HepG2 (cell line): Measurements from ENCODE around the gene GDI1. TPM values are rescaled to one million over a fixed set of nuclear protein-coding genes. Genes with fewer than 3 reads are reported as not detected.

ENCODE experiments used
- ATAC-seq: fragments of 200-7000 bp; cut with Tn5 transposase; 3 replicates; pipeline ENCODE4 v1.9.1; 2020; ENCODE audit warnings: mild to moderate bottlenecking, moderate library complexity
- BruUV-seq: library from RNA; stranded (reverse); fragments of 400-500 nt; replicated peaks from 2 replicates; lab custom pipeline; 2021; lab: Mats Ljungman, UMichigan
- CTCF ChIA-PET: fragments of 300-600 bp; formaldehyde crosslinking; extraction: SDS; loops from one replicate; lab custom pipeline; 2021; ENCODE audit warnings: low total read pairs, inconsistent platforms, low intra/inter-chr PET ratio; lab: Yijun Ruan, JAX
- POLR2A ChIA-PET: fragments of 350-600 bp; sonication (Branson Sonifier 250); formaldehyde crosslinking; loops from one replicate; lab custom pipeline; 2020; ENCODE audit warnings: antibody characterized with exemption, inconsistent platforms; lab: Yijun Ruan, JAX
- DNase-seq: peaks from one replicate; pipeline ENCODE4 v3.0.0-alpha.2; 2015; ENCODE audit warnings: low spot score
- FAIRE-seq: peaks from 3 replicates; lab custom pipeline; 2011; peaks lifted over from hg19 to GRCh38; lab: Jason Lieb, UNC
- H2AFZ ChIP-seq: one replicate; pipeline ENCODE4 v1.6.1; 2011; ENCODE audit warnings: low read length, inconsistent platforms
- H3K27ac ChIP-seq: fragments of 300-600 bp; 3 replicates; pipeline ENCODE4 v1.8.0; 2011; ENCODE audit warnings: mixed run types, mild to moderate bottlenecking, mixed read lengths, low read length, inconsistent platforms; ENCODE audit not compliant: insufficient read depth; ENCODE audit errors: extremely low read length
- H3K27me3 ChIP-seq, 2 experiments: fragments of 200-600 bp in 1 of 2; 2 replicates in 1 of 2; 3 replicates in 1 of 2; pipeline versions ENCODE4 v1.6.0 to v1.8.0; 2011; ENCODE audit warnings: low read length in 2 of 2, mild to moderate bottlenecking in 2 of 2, moderate library complexity in 2 of 2, inconsistent platforms in 1 of 2; ENCODE audit not compliant: insufficient read depth in 2 of 2, control insufficient read depth in 1 of 2
- H3K36me3 ChIP-seq, 2 experiments: fragments of 200-600 bp in 1 of 2; replicated peaks in 1 of 2; 2 replicates in 1 of 2; 3 replicates in 1 of 2; pipeline versions ENCODE4 v1.5.1 to v1.8.0; 2011; ENCODE audit warnings: low read length in 2 of 2, inconsistent platforms in 1 of 2; ENCODE audit not compliant: insufficient read depth in 2 of 2, control insufficient read depth in 1 of 2
- H3K4me1 ChIP-seq: 2 replicates; pipeline ENCODE4 v1.5.1; 2012; ENCODE audit warnings: low read length, inconsistent platforms; ENCODE audit not compliant: insufficient read depth
- H3K4me2 ChIP-seq: 2 replicates; pipeline ENCODE4 v1.6.0; 2011; ENCODE audit warnings: low read depth, low read length, inconsistent platforms
- H3K4me3 ChIP-seq, 3 experiments: fragments of 200-600 bp in 1 of 3; sonication (generic), shearing (Covaris generic) in 1 of 3; replicated peaks in 1 of 3; 2 replicates each; pipeline ENCODE4 v1.5.1; 2011 to 2016; ENCODE audit warnings: low read length in 3 of 3, inconsistent platforms in 2 of 3, low read depth in 2 of 3, mild to moderate bottlenecking in 2 of 3, control low read depth in 1 of 3, mixed read lengths in 1 of 3; ENCODE audit not compliant: insufficient read depth in 1 of 3
- H3K79me2 ChIP-seq: one replicate; pipeline ENCODE4 v1.6.1; 2011; ENCODE audit warnings: low read length, inconsistent platforms; ENCODE audit not compliant: insufficient read depth
- H3K9ac ChIP-seq: 2 replicates; pipeline ENCODE4 v1.6.0; 2011; ENCODE audit warnings: mild to moderate bottlenecking, low read depth, low read length, inconsistent platforms; ENCODE audit not compliant: insufficient read depth
- H3K9me3 ChIP-seq: 2 replicates; pipeline ENCODE4 v1.5.1; 2012; ENCODE audit warnings: mild to moderate bottlenecking, low read length
- H4K20me1 ChIP-seq: 2 replicates; pipeline ENCODE4 v1.6.0; 2011; ENCODE audit warnings: inconsistent platforms, mild to moderate bottlenecking, low read length, moderate library complexity; ENCODE audit not compliant: insufficient read depth
- LCORL ChIP-seq, 2 experiments: fragments of 450-650 bp in 1 of 2; sonication (generic) in 1 of 2; formaldehyde crosslinking in 1 of 2; IDR thresholded peaks; 2 replicates each; pipeline versions ENCODE4 v1.5.0 to v1.6.1; 2017 to 2020; ENCODE audit warnings: antibody characterized with exemption in 1 of 2, missing genetic modification reagents in 1 of 2
- MYPOP ChIP-seq: sonication (generic); formaldehyde crosslinking; IDR thresholded peaks from 2 replicates; pipeline ENCODE4 v1.8.1; 2023; ENCODE audit warnings: mild to moderate bottlenecking, moderate library complexity, missing genetic modification reagents
- NRL ChIP-seq: sonication (generic); formaldehyde crosslinking; IDR thresholded peaks from 2 replicates; pipeline ENCODE4 v1.5.0; 2020; ENCODE audit warnings: missing genetic modification reagents, mild to moderate bottlenecking, moderate library complexity, borderline replicate concordance
- PCBP1 ChIP-seq: fragments of 200-400 bp; formaldehyde crosslinking; IDR thresholded peaks from 2 replicates; pipeline ENCODE4 v1.6.1; 2017; ENCODE audit warnings: mild to moderate bottlenecking, low read depth, low read length, borderline replicate concordance
- POLR2G ChIP-seq: fragments of 200-400 bp; formaldehyde crosslinking; IDR thresholded peaks from 2 replicates; pipeline ENCODE4 v1.6.1; 2018; ENCODE audit warnings: mild to moderate bottlenecking, low read depth, low read length, moderate library complexity
- SAP130 ChIP-seq: IDR thresholded peaks from 2 replicates; pipeline ENCODE4 v1.6.1; 2016; ENCODE audit warnings: low read depth
- SIN3A ChIP-seq: IDR thresholded peaks from 2 replicates; pipeline ENCODE4 v1.6.1; 2011; ENCODE audit warnings: low read depth, mild to moderate bottlenecking, control low read depth, low read length, borderline replicate concordance
- SMAD1 ChIP-seq: sonication (generic); formaldehyde crosslinking; IDR thresholded peaks from 2 replicates; pipeline ENCODE4 v1.4.0; 2020; ENCODE audit warnings: missing genetic modification reagents, low read depth, mild to moderate bottlenecking, borderline replicate concordance
- XBP1 ChIP-seq: sonication (generic); formaldehyde crosslinking; IDR thresholded peaks from 2 replicates; pipeline ENCODE4 v1.5.0; 2020; ENCODE audit warnings: missing genetic modification reagents
- ZBTB14 ChIP-seq: sonication (generic); formaldehyde crosslinking; IDR thresholded peaks from 2 replicates; pipeline ENCODE4 v1.4.0; 2020; ENCODE audit warnings: missing genetic modification reagents
- ZFP37 ChIP-seq: sonication (generic); formaldehyde crosslinking; IDR thresholded peaks from 2 replicates; pipeline ENCODE4 v1.4.0; 2020; ENCODE audit warnings: missing genetic modification reagents, borderline replicate concordance
- ZNF235 ChIP-seq: sonication (generic); formaldehyde crosslinking; IDR thresholded peaks from 2 replicates; pipeline ENCODE4 v1.8.1; 2023; ENCODE audit warnings: mild to moderate bottlenecking, missing genetic modification reagents, borderline replicate concordance
- ZNF326 ChIP-seq: sonication (generic); formaldehyde crosslinking; IDR thresholded peaks from 2 replicates; pipeline ENCODE4 v1.4.0; 2020; ENCODE audit warnings: missing genetic modification reagents, borderline replicate concordance
- ZNF572 ChIP-seq: sonication (generic); formaldehyde crosslinking; IDR thresholded peaks from 2 replicates; pipeline ENCODE4 v1.5.1; 2020; ENCODE audit warnings: mild to moderate bottlenecking, missing genetic modification reagents
- ZNF577 ChIP-seq: sonication (generic); formaldehyde crosslinking; IDR thresholded peaks from 2 replicates; pipeline ENCODE4 v1.4.0; 2020; ENCODE audit warnings: mild to moderate bottlenecking, low read depth, missing genetic modification reagents, borderline replicate concordance
- ZNF770 ChIP-seq: sonication (generic); formaldehyde crosslinking; IDR thresholded peaks from 2 replicates; pipeline ENCODE4 v1.5.0; 2020; ENCODE audit warnings: mild to moderate bottlenecking, missing genetic modification reagents
- ZUFSP ChIP-seq: sonication (generic); formaldehyde crosslinking; IDR thresholded peaks from 2 replicates; pipeline ENCODE4 v1.9.0; 2021; ENCODE audit warnings: missing genetic modification reagents, mild to moderate bottlenecking, borderline replicate concordance
- WGBS: methylation state at CpG from one replicate; pipeline ENCODE4 v1.1.6; 2017; ENCODE audit warnings: low lambda C conversion rate; 5-methylcytosine and 5-hydroxymethylcytosine counted together
- in situ Hi-C: cut with HindIII; loops from 2 replicates; pipeline ENCODE4 v1.10.0; 2017; ENCODE audit warnings: low pct_unique_long_range_greater_than_20kb; ENCODE audit not compliant: extremely low pct_ligation_motif_present
- intact Hi-C: fragments of 100-400 bp; cut with micrococcal nuclease; formaldehyde crosslinking; loops from one replicate; pipeline ENCODE4 v1.10.0; 2022; ENCODE audit not compliant: unreplicated experiment
- polyA plus RNA-seq, 8 experiments: library from polyadenylated mRNA; depleted of rRNA in 3 of 8; stranded (reverse) in 7 of 8; unstranded in 1 of 8; fragments of >200 nt; fragmentation: Illumina TruSeq in 4 of 8; extraction: Trizol in 4 of 8; gene quantifications; 2 replicates each; pipeline versions ENCODE4 v1.2.1 to v1.2.3, GENCODE V29; 2011 to 2016; ENCODE audit warnings: low read depth in 4 of 8, missing spikeins in 1 of 8, mixed read lengths in 1 of 8; ENCODE audit not compliant: insufficient read depth in 1 of 8
- total RNA-seq, 5 experiments: library from RNA; depleted of rRNA; stranded (reverse); fragments of >200 nt; fragmentation: Illumina TruSeq; extraction: Trizol; gene quantifications; 2 replicates each; pipeline ENCODE4 v1.2.3, GENCODE V29; 2016; ENCODE audit warnings: low read depth in 1 of 5

The GDI1 gene
- total and polyA plus RNA-seq, 2 of the 13 experiments (the other 11 are each of a cell fraction or from before 2014, with no cell fraction given) = 17.4 to 105 TPM

- Histone ChIP-seq H3K9ac (peak overlapping the region; percentile 74), H4K20me1 (no peaks in the 10 kb centered on the region), H3K27ac (no peak overlapping the region), H3K4me2 (peak overlapping the region; percentile 73), H3K9me3 (no peaks in the 10 kb centered on the region), H3K4me3 (peak overlapping the region; percentile 16 to 87 (median 79); a peak in 5 of 6 replicates), H3K4me1 (0 out of 2 replicates have a peak, but pooled peaks cover 4% of the 10 kb centered on the region), H3K36me3 (peaks cover 0 to 3% of the 10 kb centered on the region in 2 experiments; a peak in 3 of 5 replicates), H3K27me3 (no peaks in the 10 kb centered on the region), H2AFZ (no peak overlapping the region), H3K79me2 (peaks cover 9% of the 10 kb centered on the region)
- in situ Hi-C loops (no loop called here), intact Hi-C loops (no loop called here)
- CTCF ChIA-PET = no interaction called here
- no TSS peak for BruUV-seq
- POLR2A ChIA-PET = interaction anchor here (0.6 to 1.4 kb wide), 5 partner anchors 29 to 87 kb away, joined by 3 to 6 read pairs (median 4); partner anchors contain the start of genes ATP6AP1, RPL10 and SLC10A3
- 6% methylated on average over 17 of the region's 65 CpGs for WGBS
- ATAC-seq (peak; percentile 47), DNase-seq (no peak), FAIRE-seq (no peak)
- TF ChIP-seq LCORL (IDR thresholded peaks at IDR 0.05) = no peak
- TF ChIP-seq LCORL (CRISPR knock-in tag; IDR thresholded peaks at IDR 0.05) = no peak
- no peak for TF ChIP-seq POLR2G
- TF ChIP-seq SIN3A = peak; percentile 44; the same call in 1 of the 2 replicates
- TF ChIP-seq ZFP37 (CRISPR knock-in tag) = no peak
- no peak for TF ChIP-seq ZUFSP (CRISPR knock-in tag)
- peak; percentile 77 for TF ChIP-seq ZNF770 (CRISPR knock-in tag)
- TF ChIP-seq NRL (CRISPR knock-in tag) = no peak
- TF ChIP-seq PCBP1 = no peak
- TF ChIP-seq ZNF572 (CRISPR knock-in tag) = no peak
- TF ChIP-seq ZNF577 = no peak
- TF ChIP-seq SMAD1 (CRISPR knock-in tag) = no peak
- TF ChIP-seq MYPOP = no peak
- TF ChIP-seq SAP130 = peak; percentile 22; the same call in 1 of the 2 replicates
- TF ChIP-seq ZNF326 (CRISPR knock-in tag) = no peak
- TF ChIP-seq ZNF235 (CRISPR knock-in tag) = no peak
- TF ChIP-seq ZBTB14 = peak; percentile 86
- TF ChIP-seq XBP1 = no peak
These were observed 20.6 kb downstream of the GDI1 start for GRCh38 chrX:154457491-154458115.
